ENCODE data around the gene TMPRSS13. TPM values are rescaled to one million over a fixed set of nuclear protein-coding genes. Genes with fewer than 3 reads are reported as not detected.

TMPRSS13 gene
- total and polyA plus RNA-seq, 8 donors = 1.4 to 8.2 (median 2.3) TPM

DNA sequence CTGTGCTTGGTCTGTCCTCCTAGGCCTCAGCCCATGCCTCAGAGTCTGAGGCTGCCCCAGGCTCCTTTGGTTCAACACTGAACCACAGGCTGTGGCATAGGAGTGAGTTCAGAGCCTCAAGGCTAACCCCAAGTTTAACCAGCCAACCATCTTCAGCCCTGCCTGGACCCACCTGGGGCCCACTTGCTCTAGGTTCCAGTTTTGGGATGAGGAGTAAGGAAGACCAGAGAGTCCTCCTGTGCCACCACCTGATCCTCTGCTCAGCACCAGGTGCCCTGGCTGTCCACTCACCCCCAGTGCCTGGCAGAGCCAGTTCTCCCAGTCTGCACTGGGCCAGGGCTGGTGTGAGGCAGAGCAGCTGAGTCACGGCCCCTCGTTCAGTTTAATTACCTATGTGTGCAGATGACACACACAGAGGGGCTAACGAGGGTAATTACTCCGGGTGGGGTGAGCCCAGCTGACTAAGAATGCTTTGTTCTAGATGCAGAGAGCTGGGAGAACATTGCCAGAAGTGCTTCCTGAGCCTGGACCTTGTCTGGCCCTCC, 12.0 kb upstream of the TMPRSS13 start:
- H3K9me3 ChIP-seq = no peaks in the 10 kb centered on the region
- 61 to 67% methylated on average over 4 of the region's 4 CpGs for WGBS, 2 donors
- DNase-seq (peak in 1 of 6 donors; percentile 4), ATAC-seq (no peak), FAIRE-seq (no peak)
- no peaks in the 10 kb centered on the region for H3K36me3 ChIP-seq
- TF ChIP-seq, protein P1, sequence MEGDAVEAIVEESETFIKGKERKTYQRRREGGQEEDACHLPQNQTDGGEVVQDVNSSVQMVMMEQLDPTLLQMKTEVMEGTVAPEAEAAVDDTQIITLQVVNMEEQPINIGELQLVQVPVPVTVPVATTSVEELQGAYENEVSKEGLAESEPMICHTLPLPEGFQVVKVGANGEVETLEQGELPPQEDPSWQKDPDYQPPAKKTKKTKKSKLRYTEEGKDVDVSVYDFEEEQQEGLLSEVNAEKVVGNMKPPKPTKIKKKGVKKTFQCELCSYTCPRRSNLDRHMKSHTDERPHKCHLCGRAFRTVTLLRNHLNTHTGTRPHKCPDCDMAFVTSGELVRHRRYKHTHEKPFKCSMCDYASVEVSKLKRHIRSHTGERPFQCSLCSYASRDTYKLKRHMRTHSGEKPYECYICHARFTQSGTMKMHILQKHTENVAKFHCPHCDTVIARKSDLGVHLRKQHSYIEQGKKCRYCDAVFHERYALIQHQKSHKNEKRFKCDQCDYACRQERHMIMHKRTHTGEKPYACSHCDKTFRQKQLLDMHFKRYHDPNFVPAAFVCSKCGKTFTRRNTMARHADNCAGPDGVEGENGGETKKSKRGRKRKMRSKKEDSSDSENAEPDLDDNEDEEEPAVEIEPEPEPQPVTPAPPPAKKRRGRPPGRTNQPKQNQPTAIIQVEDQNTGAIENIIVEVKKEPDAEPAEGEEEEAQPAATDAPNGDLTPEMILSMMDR (IDR thresholded peaks at IDR 0.05) = no peak
- intact Hi-C loops (cut with DNase I) = loop anchor here in 1 of 3 donors (5.0 kb wide), 1 partner anchor 104 kb away; no protein-coding TSS in a partner anchor
- H3K4me1 ChIP-seq = no peaks in the 10 kb centered on the region
- no peak overlapping the region for H3K4me3 ChIP-seq
- no peak overlapping the region for H3K27ac ChIP-seq
- no peaks in the 10 kb centered on the region for H3K27me3 ChIP-seq

DNA sequence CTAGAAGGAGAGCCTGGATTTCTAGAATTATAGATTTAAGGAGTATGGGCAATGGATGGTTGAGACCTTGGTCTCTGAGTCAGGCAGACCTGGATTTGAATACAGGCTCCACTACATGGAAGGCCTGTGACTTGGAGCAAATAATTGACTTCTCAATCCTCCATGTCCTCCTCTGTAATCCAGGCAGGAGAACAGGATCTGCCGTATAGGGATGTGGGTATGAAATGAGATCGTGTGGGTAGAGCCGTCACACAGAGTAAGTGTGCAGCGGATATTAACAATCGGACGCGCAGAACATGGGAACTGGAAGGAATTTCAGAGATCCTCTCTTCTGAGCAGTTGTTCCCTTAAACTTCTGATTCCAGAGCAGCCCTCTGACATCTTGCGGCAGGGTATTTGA, 11.5 kb upstream of the TMPRSS13 start:
- no peak overlapping the region for H3K27ac ChIP-seq
- no peak for FAIRE-seq
- no peak for ATAC-seq
- no peaks in the 10 kb centered on the region for H3K9me3 ChIP-seq
- H3K36me3 ChIP-seq = no peaks in the 10 kb centered on the region
- H3K27me3 ChIP-seq = no peaks in the 10 kb centered on the region
- 91 to 95% methylated on average over 8 of the region's 8 CpGs for WGBS, 2 donors
- H3K4me3 ChIP-seq = no peak overlapping the region
- intact Hi-C loops (cut with DNase I) = loop anchor here in 1 of 3 donors (5.0 kb wide), 1 partner anchor 103 kb away; no protein-coding TSS in a partner anchor
- no peak for DNase-seq
- H3K4me1 ChIP-seq = no peaks in the 10 kb centered on the region
- TF ChIP-seq, protein P1 (IDR thresholded peaks at IDR 0.05) = no peak

DNA sequence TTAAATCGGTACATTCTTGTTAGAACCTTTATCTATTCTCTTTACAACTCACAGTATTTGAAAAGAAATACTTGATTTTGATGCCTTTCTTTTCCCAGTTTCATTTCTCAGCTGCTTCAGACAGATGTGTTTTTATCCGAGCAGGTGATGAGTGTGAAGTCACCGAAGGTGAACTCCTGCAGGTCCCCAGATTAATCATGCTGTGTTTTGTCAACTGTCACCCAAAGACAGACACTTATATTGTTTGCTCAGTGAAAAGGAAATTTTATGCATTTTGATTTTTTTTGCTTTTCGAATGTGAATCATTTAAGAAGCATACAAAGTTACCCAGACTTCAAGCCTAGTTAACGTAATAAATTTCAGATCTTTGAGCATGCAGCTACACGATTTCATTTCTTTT, 7.8 kb upstream of the TMPRSS13 start:
- Histone ChIP-seq H3K36me3 (no peaks in the 10 kb centered on the region), H3K4me3 (no peak overlapping the region), H3K9me3 (no peaks in the 10 kb centered on the region), H3K27ac (no peak overlapping the region), H3K4me1 (no peaks in the 10 kb centered on the region), H3K27me3 (no peaks in the 10 kb centered on the region)
- WGBS, 2 donors = 37 to 42% methylated on average over 6 of the region's 6 CpGs
- peak in 1 of 6 donors; percentile 3 for DNase-seq
- ATAC-seq = no peak
- TF ChIP-seq, protein P1 (IDR thresholded peaks at IDR 0.05) = no peak
- intact Hi-C loops (cut with DNase I) = no loop called here
- no peak for FAIRE-seq

DNA sequence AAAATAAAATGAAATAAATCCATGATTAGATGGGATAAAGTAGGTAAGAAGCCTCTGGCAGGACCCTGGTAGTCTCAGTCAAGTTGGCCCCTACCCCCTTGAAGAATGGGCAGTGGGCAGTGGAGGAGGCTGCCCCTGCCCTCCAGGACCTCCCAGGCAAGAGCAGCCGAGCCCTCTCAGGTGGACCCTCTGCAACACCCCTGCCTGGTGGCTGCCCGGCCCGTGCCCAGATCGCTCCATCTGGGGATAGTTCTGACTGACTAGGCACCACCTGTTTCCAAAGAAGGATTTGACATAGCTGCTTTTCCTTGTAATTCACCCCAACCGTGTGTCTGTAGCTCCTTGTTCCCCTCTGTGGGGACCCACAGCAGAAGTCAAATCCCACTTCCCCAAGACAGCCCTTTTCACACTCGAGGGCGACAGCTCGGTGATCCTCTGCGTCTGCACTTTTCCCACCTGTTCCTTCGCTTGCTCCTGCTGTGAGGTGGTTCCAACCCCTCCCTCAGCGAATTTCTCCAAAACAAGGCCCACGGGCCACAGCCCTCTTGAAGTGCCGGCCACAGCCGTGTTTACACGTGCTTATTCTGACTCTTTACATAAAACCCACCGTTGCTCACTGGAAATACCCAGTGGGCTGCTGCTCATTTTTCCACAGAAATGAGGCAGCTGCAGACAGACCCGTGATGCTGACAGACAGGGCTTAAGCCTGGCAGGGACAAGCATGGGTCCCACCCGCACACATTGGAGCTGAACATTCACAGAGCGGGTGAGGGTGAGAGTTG, 5.5 kb upstream of the TMPRSS13 start:
- intact Hi-C loops (cut with DNase I) = no loop called here
- no peaks in the 10 kb centered on the region for H3K9me3 ChIP-seq
- WGBS, 2 donors = 80 to 83% methylated on average over 19 of the region's 19 CpGs
- no peak overlapping the region for H3K4me3 ChIP-seq
- FAIRE-seq (no peak), DNase-seq (no peak), ATAC-seq (no peak)
- no peaks in the 10 kb centered on the region for H3K27me3 ChIP-seq
- H3K27ac ChIP-seq = no peak overlapping the region
- no peaks in the 10 kb centered on the region for H3K36me3 ChIP-seq
- TF ChIP-seq, protein P1 (IDR thresholded peaks at IDR 0.05) = no peak
- no peaks in the 10 kb centered on the region for H3K4me1 ChIP-seq

DNA sequence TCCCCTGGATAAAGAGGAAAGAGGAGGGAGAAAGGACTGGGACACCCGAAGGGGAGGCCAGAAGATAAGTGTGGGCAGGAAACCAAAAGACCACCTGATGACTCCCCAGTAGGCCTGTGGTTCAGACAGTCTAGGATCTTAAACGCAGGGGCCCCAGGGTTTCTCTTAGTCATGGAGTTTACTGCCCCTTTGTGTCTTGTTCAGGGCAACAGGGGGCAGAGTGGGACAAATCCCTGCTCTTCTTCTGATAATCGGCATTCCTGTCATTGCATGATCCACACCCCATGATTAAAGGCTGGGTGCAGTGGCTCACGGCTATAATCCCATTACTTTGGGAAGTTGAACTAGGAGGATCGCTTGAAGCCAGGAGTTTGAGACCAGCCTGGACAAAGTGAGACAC, 4.7 kb upstream of the TMPRSS13 start:
- Histone ChIP-seq H3K27ac (no peak overlapping the region), H3K4me3 (no peak overlapping the region), H3K36me3 (no peaks in the 10 kb centered on the region), H3K27me3 (no peaks in the 10 kb centered on the region), H3K9me3 (no peaks in the 10 kb centered on the region), H3K4me1 (no peaks in the 10 kb centered on the region)
- no peak for DNase-seq
- TF ChIP-seq, protein P1 (IDR thresholded peaks at IDR 0.05) = no peak
- no peak for FAIRE-seq
- ATAC-seq = no peak
- WGBS, 2 donors = 67 to 82% methylated on average over 5 of the region's 5 CpGs
- intact Hi-C loops (cut with DNase I) = no loop called here
